GM12872 (cell line): ENCODE measurements around the gene PRPSAP1.

Source experiments
- CTCF ChIP-seq: IDR thresholded peaks from 3 replicates; pipeline ENCODE4 v1.5.1; 2011; ENCODE audit warnings: low read depth, mild to moderate bottlenecking, low read length, moderate library complexity; ENCODE audit not compliant: insufficient read depth

The PRPSAP1 gene

GRCh38 chr17:76353004-76353598 lies 615 bp downstream of the PRPSAP1 start:
- no peak for TF ChIP-seq CTCF

GRCh38 chr17:76351526-76352071 lies 2.1 kb downstream of the PRPSAP1 start:
- no peak for TF ChIP-seq CTCF

GRCh38 chr17:76350463-76350862 lies 3.3 kb downstream of the PRPSAP1 start:
- TF ChIP-seq CTCF = no peak

- TF ChIP-seq CTCF = no peak
These were observed 8.2 kb downstream of the PRPSAP1 start for GRCh38 chr17:76345377-76345974.

GRCh38 chr17:76343106-76343505 lies 10.6 kb downstream of the PRPSAP1 start:
- no peak for TF ChIP-seq CTCF

GRCh38 chr17:76341301-76341700 lies 12.4 kb downstream of the PRPSAP1 start:
- no peak for TF ChIP-seq CTCF

GRCh38 chr17:76337413-76337777 lies 16.3 kb downstream of the PRPSAP1 start:
- no peak for TF ChIP-seq CTCF
